HG03520 (cell line): ENCODE results near the gene TMEM187.
A peak's percentile ranks its signal among the peaks of the same experiment; 100 is the strongest.

Source experiments
- ATAC-seq: cut with Tn5 transposase; IDR thresholded peaks from one replicate; pipeline ENCODE4 v1.9.1; 2021; ENCODE audit warnings: mild to moderate bottlenecking, moderate library complexity; ENCODE audit not compliant: unreplicated experiment

The TMEM187 gene, protein sequence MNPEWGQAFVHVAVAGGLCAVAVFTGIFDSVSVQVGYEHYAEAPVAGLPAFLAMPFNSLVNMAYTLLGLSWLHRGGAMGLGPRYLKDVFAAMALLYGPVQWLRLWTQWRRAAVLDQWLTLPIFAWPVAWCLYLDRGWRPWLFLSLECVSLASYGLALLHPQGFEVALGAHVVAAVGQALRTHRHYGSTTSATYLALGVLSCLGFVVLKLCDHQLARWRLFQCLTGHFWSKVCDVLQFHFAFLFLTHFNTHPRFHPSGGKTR

DNA sequence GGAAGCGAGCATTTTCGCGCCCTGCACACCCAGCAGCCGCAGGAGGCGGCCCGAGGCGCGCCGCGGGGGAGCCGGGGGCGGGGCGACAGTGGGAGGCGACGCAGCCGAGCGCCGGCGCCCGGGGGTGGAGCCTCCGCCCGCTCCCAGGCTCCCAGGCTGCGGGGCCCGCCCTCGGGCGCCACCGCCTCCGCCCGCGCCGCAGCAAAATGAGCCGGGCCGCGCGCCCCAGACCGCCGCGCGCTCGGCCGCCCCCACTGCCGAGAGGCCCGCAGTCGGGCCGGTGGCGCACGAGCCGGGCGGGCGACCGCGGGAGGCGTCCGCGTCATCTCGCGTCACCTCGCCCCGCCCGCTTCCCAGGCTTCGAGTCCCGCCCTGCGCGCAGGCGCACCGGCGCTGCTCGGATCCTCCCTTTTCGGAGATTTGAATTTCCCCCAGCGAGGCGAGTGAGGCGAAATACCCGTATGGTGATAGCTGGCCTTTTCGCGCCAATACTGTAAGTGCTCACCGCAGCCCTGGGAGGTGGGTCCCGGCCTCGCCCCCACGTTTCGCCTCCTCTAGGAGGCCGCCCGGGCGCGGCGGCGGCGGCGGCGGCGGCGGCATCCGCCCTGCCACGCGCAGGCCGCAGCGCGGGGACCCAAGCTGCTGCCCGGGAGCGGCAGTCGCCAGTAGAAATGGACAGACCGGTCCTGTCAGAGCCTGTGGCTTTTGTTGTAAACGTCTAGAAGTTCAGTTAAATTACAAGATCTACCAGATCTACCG, at the start of gene TMEM187:
TMEM187 (plus strand) TSS at position 387 of the 759 bp plus-strand sequence. CDS start 9,309 bp downstream, outside the sequence.
- ATAC-seq: peak; percentile 54

DNA sequence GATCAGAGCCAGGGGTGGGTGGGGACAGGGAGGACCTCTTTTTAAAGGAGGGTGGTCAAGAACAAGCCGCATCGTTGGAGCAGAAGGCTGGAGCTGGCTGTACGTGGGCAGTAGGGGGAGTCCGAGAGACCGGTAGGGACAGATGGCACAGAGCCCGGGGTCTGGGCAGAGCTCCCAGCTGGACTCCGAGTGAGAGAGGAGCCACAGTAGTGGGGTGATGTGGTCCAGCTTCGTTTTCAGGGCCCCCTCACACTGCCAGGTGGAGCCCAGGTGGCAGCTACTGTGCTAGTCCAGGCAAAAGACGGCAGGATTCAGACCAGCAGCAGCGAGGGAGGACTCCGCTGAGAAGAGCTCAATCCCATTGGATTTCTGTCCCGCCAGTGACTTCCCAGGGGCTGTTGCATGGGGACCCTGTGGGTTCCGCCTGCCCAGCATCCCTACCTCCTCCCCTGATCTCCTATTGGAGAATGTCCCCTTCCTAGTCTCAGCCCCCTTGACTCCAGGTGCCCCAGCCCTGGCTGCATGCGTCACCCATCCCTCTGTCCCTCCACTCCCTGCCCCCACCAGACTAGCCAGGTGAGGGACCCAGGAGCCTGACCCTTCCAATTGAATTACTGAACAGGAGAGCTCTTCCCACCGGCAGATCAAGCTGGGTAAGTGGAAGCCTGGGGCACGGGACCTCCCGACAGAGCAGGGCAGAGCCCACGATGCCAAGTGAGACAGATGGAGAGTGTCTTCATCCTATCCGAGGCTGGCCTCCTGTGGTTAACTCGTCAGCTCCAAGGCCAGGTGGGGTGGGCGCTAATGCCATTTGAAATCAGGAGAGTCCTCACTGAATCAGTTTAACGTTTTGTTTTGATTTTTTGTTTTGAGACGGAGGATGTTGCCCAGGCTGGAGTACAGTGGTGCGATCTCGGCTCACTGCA, 49.4 kb upstream of the TMEM187 start:
- no peak for ATAC-seq

DNA sequence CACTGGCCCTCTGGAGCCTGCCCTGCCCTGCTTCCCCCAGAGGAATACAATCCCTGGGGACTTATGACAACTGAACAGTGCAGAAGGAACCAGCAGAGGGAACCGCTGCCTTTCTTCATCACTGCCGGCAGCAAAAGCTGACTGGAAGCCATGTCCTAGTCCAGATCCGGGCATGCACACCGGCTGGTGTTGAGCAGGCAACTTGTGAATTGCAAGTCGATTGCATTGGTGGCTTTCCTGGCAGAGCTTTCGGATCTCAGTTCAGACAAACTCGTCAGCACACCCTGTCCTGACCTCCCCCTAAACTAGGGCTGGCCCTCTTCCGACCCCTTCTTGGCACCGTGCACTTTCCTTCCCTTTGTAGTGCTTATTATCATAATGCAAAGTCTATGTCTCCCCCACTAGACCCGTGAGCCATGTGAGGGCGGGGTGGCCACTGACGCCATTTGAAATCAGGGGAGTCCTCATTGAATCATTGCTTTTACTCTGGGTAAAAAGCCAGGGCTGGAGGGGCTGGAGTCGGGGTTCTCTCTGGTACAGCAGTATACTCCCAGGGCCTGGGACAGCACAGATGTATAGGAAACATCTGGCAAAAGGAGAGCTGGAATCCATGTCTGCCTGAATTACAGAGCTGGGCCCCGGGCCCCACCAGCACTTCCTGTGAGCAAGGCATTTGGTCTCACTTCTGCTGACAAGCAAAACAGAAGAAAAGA, 48.2 kb upstream of the TMEM187 start:
- no peak for ATAC-seq

DNA sequence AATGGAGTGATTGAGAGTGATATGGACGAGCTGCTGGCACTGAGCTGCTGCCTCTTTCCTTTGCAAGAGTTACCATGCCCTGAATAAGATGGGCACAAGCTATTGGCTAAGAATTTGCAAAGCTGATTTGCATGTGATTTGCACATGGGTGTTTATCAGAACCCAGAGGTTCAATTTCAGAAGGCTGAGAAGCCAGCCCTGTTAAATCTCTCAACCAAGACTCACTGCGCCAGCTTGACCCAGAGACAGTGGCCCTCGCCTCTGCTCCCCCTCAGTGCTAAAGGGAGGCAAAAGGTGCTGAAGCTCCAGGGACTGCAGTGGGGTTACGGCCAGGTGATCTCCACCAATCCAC, 47.2 kb upstream of the TMEM187 start:
- no peak for ATAC-seq

DNA sequence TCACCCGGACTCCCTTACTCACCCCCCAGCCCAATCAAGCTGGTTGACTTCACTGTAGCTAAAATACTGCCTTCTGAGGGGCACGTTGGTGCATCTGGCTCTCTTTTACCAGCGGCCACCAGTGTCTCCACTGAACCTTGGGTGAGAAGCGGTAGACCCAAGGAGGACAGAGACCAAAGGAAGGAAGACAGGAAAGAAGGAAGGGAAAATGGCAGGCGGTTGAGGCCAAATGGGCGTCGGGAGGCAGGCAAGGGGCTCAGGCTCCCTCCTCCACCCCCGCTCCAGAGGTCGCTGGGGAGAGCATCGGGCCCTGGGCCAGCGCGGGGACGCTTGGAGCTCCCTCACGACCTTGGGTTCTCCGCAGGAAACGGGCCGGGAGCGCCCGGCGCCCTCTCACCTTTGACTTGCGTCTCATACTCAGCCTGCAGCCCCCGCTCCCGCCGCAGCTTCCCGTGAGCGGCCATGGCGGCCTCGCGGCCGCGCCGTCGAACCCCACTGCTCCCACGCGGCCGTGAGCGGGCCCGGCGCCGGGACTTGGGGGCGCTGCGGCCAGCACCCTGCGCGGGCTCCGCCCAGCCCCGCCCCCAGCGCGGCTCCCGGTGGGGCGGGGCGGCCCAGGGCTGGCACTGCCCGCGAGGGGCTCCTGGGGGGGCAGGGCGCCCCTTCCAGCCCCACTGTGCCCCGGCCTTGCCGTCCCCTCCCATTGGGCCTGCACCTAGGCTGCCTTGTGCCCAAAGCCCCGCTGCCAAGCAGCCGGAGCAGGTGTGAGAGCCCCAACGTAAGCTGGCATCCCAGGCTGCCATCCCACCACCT, 46.6 kb upstream of the TMEM187 start, which contains the start of gene ARHGAP4:
ARHGAP4 (minus strand) TSS at position 526 of the 813 bp plus-strand sequence; CDS start at position 464, 62 bp downstream.
- ATAC-seq: no peak

DNA sequence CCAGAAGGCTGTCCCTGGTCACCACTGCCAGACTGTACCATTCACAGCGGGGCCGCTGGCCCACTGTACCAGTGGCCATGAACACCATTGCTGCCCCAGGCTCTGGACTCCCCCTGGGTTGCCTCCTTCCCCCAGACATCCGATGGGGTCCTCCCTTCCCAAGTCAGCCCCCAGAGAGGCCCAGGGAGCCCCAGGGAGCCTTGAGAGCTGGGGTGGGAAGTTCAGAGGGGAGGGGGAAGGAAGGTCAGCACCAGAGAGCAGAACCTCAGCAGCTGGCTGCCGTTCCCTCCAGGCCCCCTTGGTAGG, 46.0 kb upstream of the TMEM187 start:
- ATAC-seq: no peak

DNA sequence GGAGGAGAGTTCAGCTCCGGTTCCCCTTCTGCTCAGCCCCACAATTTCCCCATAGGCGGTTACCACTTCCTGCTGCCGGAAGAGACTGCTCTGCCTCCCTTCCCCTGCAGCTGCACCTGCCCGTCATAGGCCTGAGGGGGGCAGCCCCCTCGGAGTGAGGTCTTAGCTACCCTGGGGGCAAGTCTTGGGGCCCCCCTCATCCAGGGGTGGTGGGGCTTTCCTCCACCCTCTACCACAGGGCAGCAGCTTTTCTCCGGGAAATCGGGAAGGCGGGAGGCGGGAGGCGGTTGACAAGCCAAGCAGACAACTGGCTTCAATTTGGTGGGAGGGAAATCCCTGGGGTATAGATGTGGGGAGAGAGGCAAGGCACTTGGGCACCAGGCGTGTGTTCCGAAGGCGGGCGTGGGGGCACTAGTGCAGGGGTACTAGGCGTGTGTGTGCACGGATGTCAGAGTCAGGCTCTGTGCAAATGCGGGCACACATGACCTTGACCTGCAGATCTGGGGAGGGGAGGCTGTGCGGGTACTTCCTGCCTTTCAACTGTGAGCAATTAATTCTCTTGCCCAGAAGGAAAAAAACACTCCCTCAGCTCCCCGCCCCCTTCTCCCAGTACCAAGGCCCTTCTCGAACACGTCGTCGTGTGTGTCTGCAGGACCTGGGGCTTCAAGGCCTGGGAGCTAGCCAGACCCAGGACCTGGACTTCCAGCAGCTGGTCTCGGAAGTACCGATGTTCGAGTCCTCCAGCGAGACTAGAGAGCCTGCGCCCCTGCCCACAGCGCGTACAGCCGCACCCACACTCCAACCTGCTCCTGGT, 45.5 kb upstream of the TMEM187 start:
- ATAC-seq: peak; percentile 36

DNA sequence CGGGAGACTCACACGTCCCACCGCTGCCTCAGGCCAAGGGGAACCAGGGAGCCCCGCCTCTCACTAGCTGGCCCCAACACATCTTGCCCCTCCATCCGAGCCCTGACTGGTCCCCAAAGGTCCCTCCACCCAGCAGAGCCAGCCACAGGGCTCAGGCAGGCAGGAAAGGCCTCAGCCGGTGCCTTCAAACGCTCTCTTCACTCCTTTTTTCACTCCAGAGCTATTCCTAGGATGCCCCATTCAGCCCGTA, 45.0 kb upstream of the TMEM187 start:
- ATAC-seq: no peak

DNA sequence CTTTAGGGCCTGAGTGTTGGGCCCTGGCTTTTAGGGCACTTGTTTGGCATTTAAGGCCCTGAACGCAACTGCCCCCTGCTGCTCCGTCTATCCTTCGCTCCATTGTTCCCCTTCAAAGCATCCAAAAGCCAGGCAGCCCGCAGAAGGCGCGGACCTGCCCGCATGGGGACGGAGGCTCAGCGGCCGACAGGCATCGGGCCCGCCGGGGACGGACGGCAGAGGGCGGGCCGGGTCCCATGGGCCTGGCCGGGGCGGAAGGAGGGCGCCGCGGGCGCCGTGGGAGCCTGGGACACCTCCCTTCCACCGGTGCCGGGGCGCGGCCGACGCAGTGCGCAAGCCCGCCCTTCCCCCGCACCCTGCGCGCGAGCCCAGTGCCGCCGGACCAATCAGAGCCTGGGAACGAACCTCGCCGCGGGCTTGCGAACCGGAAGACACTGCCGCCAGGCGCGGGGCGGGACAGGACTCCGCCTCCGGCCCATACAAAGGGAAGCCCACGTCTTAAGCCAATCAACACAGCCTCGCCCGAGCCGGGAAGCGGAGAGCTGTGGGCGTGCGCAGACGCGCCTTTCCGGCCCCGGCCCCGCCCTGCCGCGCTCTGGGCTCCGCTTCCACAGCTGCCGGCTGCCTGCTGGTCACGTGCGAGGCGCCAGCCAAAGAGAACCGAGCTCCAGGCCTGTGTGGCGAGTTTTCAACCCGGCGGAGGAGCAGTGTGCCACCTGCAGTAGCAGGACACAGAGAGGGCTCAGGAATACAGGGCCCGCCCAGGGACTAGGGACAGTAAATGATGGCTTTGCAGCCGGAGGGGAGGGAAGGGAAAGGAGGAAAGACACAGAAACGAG, 44.4 kb upstream of the TMEM187 start:
- ATAC-seq: peak; percentile 82

DNA sequence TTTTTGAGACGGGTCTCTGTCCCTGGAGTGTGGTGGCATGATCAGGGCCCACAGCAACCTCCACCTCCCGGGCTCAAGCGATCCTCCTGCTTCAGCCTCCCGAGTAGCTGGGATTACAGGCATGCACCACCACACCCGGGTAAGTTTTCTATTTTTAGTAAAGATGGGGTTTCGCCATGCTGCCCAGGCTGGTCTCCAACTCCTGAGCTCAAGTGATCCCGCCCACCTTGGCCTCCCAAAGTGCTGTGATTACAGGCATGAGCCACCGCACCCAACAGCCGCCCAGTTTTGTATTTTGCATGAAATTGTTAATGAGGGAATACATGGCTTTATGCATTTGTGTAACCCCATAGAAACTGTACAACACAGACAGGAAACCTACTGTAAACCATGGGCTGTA, 43.7 kb upstream of the TMEM187 start:
- ATAC-seq: no peak

DNA sequence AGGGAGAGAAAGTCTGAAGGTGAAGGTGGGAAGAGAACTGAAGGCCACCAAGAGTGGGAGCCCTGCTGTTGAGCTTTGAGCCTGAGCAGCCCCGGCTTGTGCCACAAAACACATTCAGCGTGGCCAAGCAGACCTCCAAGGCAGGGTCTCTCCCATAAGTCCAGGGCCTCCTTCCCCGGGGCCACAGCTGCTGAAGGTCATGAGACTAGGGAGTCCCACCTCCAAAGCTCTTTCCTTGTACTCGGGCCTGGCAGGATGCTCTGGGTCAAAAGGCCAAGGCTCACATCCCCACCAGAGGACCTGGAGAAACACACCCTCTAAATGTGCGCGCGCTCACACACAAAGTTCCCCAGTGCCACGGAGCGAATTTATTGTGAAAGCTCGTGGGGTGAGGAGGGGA, 43.0 kb upstream of the TMEM187 start:
- no peak for ATAC-seq

DNA sequence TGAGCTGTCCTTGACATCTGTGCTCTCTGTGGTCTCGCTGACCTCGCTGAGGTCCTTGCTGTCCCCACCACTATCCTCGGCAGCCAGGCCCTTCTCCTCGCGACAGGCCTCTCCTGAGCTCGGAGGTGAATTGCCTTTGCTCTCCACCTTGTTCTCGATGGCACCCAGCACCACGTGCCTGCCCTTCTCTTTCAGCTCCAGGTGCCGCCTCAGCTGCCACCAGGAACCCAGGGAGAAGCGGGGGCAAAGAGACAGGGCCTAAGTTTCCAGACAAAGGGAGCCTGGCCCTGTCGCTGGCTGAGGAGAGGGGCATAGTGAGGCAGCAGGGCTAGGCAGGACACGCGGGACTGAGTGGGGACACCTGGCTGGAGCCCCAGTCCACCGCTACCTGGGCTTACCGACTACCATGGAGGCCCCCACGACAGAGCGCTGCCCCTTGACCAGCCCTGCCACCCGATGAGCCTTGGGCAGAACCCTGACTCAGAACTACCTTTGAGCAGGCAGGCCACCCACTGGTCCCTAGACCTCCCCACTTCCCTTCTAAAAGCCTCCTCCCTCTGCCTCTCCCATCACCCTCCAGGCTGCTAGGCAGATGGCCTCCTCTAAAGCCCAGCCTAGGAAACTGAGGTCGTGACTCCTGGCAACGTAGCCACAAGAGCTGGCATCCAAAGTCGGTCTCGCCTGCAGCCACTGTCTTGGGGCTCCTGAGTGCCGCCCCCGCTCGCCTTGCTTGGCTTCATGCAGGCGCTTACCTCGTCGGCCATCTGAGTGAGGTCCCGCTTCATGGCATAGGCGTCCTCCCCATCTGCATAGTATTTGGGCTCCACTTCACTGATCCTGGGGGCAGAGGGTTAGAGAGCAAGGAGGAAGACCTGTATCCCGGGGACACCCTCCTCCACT, 42.3 kb upstream of the TMEM187 start:
- no peak for ATAC-seq

DNA sequence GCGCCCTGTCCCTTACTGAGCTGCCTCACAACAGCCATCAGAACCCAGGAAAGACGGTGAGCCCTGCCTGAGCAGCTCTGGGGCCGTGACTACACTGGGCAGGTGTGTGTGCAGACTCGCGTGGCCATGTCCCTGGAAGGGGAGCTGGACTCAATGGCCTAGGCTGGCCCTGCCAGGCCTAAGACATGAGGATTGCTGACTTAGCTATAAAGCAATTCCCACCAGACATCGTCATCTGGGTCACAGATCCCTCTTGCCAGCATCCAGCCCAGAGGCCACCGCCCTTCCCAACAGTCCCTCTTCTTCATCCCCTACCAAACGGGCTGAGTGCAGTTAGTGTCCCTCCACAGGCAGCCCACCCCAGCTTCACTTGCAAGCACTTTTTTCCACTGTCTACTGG, 41.4 kb upstream of the TMEM187 start:
- ATAC-seq: no peak

DNA sequence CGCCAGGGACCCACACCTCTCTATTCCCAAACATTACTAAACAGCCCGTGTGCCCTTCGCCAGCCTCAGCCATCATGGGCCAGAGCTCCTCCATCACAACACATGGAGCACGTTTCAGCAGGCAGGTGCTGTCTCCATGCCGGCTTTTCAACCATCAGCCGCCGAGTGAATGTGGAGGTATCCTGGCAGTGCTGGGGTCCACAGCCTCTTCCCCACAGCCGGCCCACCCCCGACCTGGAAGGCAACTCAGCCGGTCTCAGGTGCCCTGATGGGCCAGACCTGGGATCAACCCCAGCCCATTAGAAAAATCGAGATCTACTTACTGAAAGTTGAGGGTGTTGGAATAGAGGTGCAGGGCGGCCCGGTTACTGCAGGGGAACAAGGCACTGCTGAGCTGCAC, 40.8 kb upstream of the TMEM187 start:
- ATAC-seq: no peak

DNA sequence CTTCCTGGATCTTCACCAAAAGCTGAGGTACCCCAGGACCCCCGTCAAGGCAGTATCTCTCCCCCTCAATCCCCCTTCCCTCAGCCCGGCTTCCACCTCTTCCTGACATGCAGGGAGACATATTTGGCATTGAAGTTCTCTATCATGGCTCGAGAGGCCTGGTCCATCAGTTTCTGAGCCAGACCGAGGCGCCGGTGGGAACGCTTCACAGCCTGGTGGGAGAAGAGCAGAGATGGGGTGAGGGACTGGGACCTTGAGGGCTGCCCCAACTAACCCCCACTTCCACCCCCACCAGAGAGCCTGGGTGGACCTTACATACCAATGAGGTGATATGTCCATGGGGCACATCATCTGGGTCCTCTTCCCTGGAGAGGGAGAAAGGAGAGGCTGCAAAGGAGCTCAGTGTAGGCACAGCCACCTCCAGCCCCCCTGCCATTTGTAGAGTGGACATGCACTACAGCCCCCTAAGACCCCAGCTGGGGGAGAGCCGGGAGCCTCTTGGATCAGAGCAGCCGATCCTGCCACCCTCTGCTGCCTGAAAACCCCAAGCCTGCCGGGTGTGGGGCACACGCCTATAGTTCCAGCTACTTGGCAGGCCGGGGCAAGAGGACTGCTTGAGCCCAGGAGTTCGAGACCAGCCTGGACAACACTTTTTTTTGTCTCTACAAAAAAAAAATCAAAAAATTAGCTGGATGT, 40.2 kb upstream of the TMEM187 start:
- no peak for ATAC-seq

DNA sequence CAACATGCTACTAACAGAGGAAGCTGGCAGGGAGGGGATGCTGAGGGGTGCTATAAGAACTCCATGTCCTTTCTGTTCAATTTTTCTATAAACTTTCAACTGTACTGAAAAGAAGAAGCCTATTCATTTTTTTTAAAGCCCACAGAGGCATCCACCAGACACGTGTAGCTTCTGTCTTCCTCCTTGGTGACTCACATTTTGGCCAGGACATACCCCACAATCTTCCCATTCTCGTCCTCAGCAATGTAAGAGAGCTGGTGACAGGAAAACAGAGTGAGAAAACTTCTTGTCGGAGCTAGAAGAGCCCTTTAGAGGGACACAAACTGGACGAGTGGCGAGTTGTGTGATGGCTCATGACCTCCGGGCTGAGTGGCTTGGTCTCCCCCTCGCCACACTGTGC, 38.8 kb upstream of the TMEM187 start:
- ATAC-seq: no peak

DNA sequence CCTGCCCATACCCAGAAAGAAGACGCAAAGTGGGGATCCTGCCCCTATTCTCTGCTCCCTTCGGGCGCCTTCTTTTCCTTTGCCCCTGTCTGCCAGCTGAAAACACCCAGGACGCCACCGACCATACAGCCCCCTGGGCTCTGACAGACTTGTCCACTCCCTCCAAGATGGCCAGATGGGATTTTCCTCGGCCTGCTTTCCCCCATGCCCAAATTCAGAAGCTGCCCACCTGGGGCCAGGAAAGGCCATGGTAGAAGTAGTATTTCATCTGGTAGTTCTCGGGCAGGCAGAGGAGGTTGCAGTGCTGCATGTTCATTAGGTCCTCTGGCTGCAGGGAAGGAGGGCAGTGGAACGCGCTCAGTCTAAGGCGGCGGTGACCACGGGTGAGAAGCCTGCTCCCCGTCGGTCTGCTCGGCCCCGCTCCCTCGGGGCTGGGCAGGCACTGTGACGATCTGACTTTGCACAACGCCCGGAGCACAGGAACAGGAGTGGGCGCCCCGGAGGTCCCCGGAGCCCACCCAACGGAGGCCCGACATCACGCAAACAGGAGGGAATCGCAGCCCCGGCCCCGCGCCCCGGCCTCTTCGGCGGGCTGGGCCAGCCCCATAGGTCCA, 38.3 kb upstream of the TMEM187 start:
- ATAC-seq: peak; percentile 3
